Psoas muscle (tissue), 8 donors: ENCODE measurements around the gene HOXB5. TPM values are rescaled to one million over a fixed set of nuclear protein-coding genes. Genes with fewer than 3 reads are reported as not detected.

Experiments
- ATAC-seq, 4 donors: fragments of 200-7000 bp; cut with Tn5 transposase; one replicate each; pipeline ENCODE4 v1.9.1; 2020; ENCODE audit warnings: moderate library complexity in 3 of 4, mild to moderate bottlenecking in 2 of 4
- DNase-seq, 2 donors: peaks; one replicate each; pipeline ENCODE4 v3.0.0-alpha.2; 2020
- H3K27ac ChIP-seq: fragments of 200-600 bp; one replicate; pipeline ENCODE4 v1.8.0; 2022
- H3K27me3 ChIP-seq, 3 donors: fragments of 200-600 bp in 1 of 3; one replicate each; pipeline versions ENCODE4 v1.6.1 to v1.8.0; 2013 to 2022; ENCODE audit warnings: low read length in 2 of 3, mild to moderate bottlenecking in 2 of 3, moderate library complexity in 1 of 3; ENCODE audit not compliant: insufficient read depth in 3 of 3
- H3K36me3 ChIP-seq, 2 donors: fragments of 200-600 bp in 1 of 2; one replicate each; pipeline versions ENCODE4 v1.6.1 to v1.8.0; 2013 to 2022; ENCODE audit warnings: low read depth in 1 of 2, mild to moderate bottlenecking in 1 of 2, moderate library complexity in 1 of 2; ENCODE audit not compliant: insufficient read depth in 1 of 2
- H3K4me1 ChIP-seq: fragments of 200-600 bp; one replicate; pipeline ENCODE4 v1.8.0; 2022
- H3K4me3 ChIP-seq: fragments of 200-600 bp; one replicate; pipeline ENCODE4 v1.8.0; 2022; ENCODE audit warnings: mild to moderate bottlenecking
- H3K9me3 ChIP-seq: fragments of 200-600 bp; one replicate; pipeline ENCODE4 v1.8.0; 2022
- CTCF ChIP-seq: fragments of 200-600 bp; IDR thresholded peaks from one replicate; pipeline ENCODE4 v1.8.0; 2022; ENCODE audit warnings: antibody characterized with exemption
- WGBS, 3 donors: extraction: QIAGEN DNeasy Blood & Tissue Kit; methylation state at CpG; one replicate each; pipeline versions ENCODE4 v1.1.6 to v1.1.7; 2013; 5-methylcytosine and 5-hydroxymethylcytosine counted together
- intact Hi-C, 2 donors: fragments of 100-400 bp; cut with DNase I; formaldehyde crosslinking; loops; one replicate each; pipeline versions ENCODE4 v1.11.0 to v1.14.2; 2022
- polyA plus RNA-seq, 3 donors: library from polyadenylated mRNA; stranded (reverse); fragments of 200-250 nt; gene quantifications; one replicate each; pipeline ENCODE4 v1.2.3, GENCODE V29; 2013
- total RNA-seq, 4 donors: library from RNA; stranded (reverse); fragmentation: NEBNext Ultra II Directional in 2 of 4; extraction: Animal tissue kit (Norgen Biotek cat#: 25700) in 2 of 4; gene quantifications; one replicate each; pipeline versions ENCODE4 v1.2.1 to v1.2.4, GENCODE V29; 2021 to 2023
- donor health status: healthy with polysubstance abuse.
- donor health status: DM: no; HTN: no; CAD: no; lungs with moderate emphysema.
- donor health status: Bipolar disorder and iron deficiency.
- donor health status: healthy.
- donor health status: DM: yes; HTN: yes; CAD: no.
- donor health status: DM: no; HTN: no; CAD: no.
- donor health status: DM: no; HTN: no; CAD: no.
- donor health status: DM: yes; HTN: yes; CAD: no.

The HOXB5 gene
- total and polyA plus RNA-seq, 7 donors = 0.03 to 0.71 (median 0.20) TPM; not detected in 1

- intact Hi-C loops = no loop called here
- H3K4me1 ChIP-seq = peaks cover 9% of the 10 kb centered on the region
- no peak for DNase-seq
- ATAC-seq = no peak
- peaks cover 0 to 83% (median 31%) of the 10 kb centered on the region in 3 donors for H3K27me3 ChIP-seq
- no peak for TF ChIP-seq CTCF
- no peak overlapping the region for H3K27ac ChIP-seq
- no peaks in the 10 kb centered on the region for H3K9me3 ChIP-seq
- 59 to 72% (median 67%) methylated on average over 10 of the region's 10 CpGs for WGBS, 3 donors
- H3K36me3 ChIP-seq = no peaks in the 10 kb centered on the region
- H3K4me3 ChIP-seq = no peak overlapping the region
These were observed 4.3 kb downstream of the HOXB5 start for GRCh38 chr17:48589060-48589830.

- Histone ChIP-seq H3K4me1 (peaks cover 9% of the 10 kb centered on the region), H3K4me3 (no peak overlapping the region), H3K9me3 (no peaks in the 10 kb centered on the region), H3K27ac (no peak overlapping the region), H3K27me3 (peaks cover 0 to 85% (median 31%) of the 10 kb centered on the region in 3 donors), H3K36me3 (no peaks in the 10 kb centered on the region)
- no peak for DNase-seq
- intact Hi-C loops = no loop called here
- no peak for ATAC-seq
- WGBS, 3 donors = 46 to 59% (median 48%) methylated on average over 2 of the region's 2 CpGs
- TF ChIP-seq CTCF = no peak
These were observed 5.1 kb downstream of the HOXB5 start for GRCh38 chr17:48588528-48588927.

- no peak for DNase-seq
- TF ChIP-seq CTCF = no peak
- no peaks in the 10 kb centered on the region for H3K36me3 ChIP-seq
- no peak overlapping the region for H3K27ac ChIP-seq
- peaks cover 9% of the 10 kb centered on the region for H3K4me1 ChIP-seq
- no peak overlapping the region for H3K4me3 ChIP-seq
- intact Hi-C loops = no loop called here
- H3K27me3 ChIP-seq = peaks cover 0 to 85% (median 32%) of the 10 kb centered on the region in 3 donors
- ATAC-seq = no peak
- H3K9me3 ChIP-seq = no peaks in the 10 kb centered on the region
- 74 to 93% (median 75%) methylated on average over 2 of the region's 2 CpGs for whole genome bisulfite sequencing, 3 donors
These were observed 5.5 kb downstream of the HOXB5 start for GRCh38 chr17:48588074-48588415.

- no peak overlapping the region for H3K4me3 ChIP-seq
- peaks cover 0 to 86% (median 33%) of the 10 kb centered on the region in 3 donors for H3K27me3 ChIP-seq
- 59 to 71% (median 69%) methylated on average over 5 of the region's 5 CpGs for WGBS, 3 donors
- no peak for ATAC-seq
- H3K4me1 ChIP-seq = peaks cover 9% of the 10 kb centered on the region
- H3K27ac ChIP-seq = no peak overlapping the region
- H3K36me3 ChIP-seq = no peaks in the 10 kb centered on the region
- no peak for TF ChIP-seq CTCF
- intact Hi-C loops = no loop called here
- DNase-seq = no peak
- H3K9me3 ChIP-seq = no peaks in the 10 kb centered on the region
These were observed 6.1 kb downstream of the HOXB5 start for GRCh38 chr17:48587276-48588073.
